NCI-H526 (cell line): ENCODE measurements around the gene TCF7L2.

Experiments used
- DNase-seq, 2 experiments: peaks; one replicate each; lab custom pipeline; 2025; lab: John Stamatoyannopoulos, UW

Gene TCF7L2

DNA sequence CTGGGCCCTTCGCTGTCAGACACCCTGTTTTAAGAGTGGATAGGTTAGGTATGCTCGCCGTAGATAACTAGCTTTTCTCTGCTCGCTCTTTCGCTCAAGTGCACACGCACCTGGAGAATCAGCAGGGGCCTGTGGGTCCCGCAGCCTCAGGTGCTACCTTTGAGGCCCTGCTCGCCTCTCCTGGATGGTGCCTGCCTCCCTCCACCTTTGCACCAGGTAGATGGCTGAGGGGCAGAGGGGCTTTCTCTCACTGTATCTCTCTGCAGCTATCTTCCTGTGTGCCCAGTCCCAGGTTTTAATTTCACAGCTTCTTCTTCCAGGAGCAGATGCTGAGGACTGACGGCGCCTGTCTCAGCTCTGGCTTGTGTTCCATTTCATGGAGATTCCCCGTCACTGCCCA is 227.9 kb downstream of the TCF7L2 start:
- no peak for DNase-seq

- DNase-seq: no peak
These were observed 228.7 kb downstream of the TCF7L2 start for GRCh38 chr10:113178771-113179170.

GRCh38 chr10:113179265-113179664 is 229.2 kb downstream of the TCF7L2 start:
- no peak for DNase-seq

DNA sequence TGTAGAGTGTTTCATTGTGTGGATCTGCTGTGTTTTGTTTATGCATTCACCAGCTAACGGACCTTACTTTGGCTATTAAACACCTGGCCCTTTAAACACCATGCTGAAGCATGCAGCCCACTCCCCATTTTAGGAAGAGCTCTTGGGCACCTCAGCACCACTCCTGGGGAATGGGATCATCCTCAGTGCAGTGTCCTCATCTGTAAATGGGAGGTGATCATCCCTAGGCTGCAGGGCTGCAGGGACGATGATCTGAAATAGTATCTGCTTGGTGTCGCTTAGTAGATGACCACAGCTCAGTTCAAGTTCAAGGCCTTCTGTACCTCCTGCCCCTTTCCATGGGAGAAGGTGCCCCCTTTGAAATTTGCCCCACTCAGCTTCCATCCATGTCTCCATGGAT is 229.9 kb downstream of the TCF7L2 start:
- no peak for DNase-seq

- no peak for DNase-seq
These were observed 230.5 kb downstream of the TCF7L2 start for GRCh38 chr10:113180401-113181154.

GRCh38 chr10:113182154-113182553 is 232.1 kb downstream of the TCF7L2 start:
- DNase-seq: no peak

GRCh38 chr10:113183573-113183972 is 233.5 kb downstream of the TCF7L2 start:
- no peak for DNase-seq

DNA sequence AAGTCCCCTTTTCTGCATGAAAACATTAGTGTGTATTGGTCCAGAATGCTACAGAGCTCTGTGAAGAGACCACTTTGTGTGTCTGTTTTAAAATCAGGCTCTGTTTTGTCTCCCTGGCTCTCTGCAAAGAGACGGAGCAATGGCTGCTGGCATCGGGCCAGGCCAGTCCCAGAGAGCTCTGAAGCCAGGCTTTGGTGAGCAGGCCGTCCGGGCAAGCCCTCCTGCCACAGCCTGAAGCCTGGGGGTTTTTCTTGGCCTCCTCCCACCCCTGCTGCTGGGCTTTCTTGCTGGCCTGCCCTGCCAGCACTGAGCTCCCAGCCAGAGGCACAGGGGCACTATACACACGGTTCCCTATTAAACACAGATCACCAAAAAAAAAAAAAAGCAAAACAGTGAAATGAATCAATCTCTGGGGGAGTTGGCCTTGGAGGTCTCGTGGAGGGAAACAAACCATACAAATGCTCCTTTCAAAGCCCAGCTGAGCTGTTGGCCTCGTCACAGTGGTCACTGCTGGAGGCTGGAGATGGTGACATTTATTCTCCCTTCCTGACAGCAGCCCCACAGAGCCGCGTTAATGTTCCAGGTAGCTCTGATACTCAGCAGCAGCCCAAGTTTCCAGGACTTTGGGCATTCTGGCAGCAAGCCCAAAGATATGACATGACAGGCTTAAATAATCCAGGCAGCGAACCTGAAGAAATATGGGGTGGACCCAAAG is 237.2 kb downstream of the TCF7L2 start:
- no peak for DNase-seq

GRCh38 chr10:113199459-113199858 is 249.4 kb downstream of the TCF7L2 start:
- no peak for DNase-seq

- no peak for DNase-seq
These were observed 252.0 kb downstream of the TCF7L2 start for GRCh38 chr10:113202011-113202410.

GRCh38 chr10:113207924-113208323 is 257.9 kb downstream of the TCF7L2 start:
- no peak for DNase-seq

DNA sequence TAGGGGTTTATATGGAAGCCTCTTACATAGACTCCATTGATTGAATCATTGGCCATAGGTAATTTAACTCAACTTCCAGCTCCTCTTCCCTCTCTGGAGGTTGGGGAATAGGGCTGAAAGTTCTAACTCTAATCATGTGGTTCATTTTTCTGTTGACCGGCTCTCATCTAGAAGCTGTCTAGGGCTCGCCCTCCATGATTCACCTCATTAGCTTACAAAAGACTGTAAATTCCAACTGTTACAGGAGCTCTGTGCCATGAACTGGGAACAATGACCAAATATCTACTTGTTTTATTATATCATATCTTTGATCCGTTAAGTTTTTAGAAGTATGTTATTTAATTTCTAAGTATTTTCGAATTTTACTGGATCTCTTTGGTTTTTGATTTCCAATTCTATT is 263.0 kb downstream of the TCF7L2 start:
- no peak for DNase-seq

DNA sequence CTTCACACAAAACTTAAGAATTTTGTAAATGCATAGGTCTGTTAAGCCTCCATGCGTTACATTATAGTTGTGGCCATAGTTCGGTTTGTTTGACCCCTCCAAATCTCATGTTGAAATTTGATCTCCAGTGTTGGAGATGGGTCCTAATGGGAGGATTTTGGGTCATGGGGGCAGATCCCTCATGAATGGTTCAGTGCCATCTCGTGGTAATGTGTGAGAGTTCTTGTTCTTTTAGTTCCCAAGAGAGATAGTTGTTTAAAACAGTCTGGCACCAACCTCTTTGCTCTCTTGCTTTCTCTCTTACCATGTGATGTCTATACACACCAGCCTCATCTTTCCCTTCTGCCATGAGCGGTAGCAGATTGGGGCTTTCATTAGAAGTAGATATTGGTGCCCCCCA is 264.3 kb downstream of the TCF7L2 start:
- DNase-seq: no peak

GRCh38 chr10:113216102-113216501 is 266.1 kb downstream of the TCF7L2 start:
- DNase-seq: peak in 1 of 2 experiments; percentile 35
